Stimulated activated CD4-positive, alpha-beta T cell treated with anti-CD3 and anti-CD28 coated beads, TNF-alpha, amount 100 ng/mL, for 1 hour (primary cell): Measurements from ENCODE around the gene GRM8.
A peak's percentile ranks its signal among the peaks of the same experiment; 100 is the strongest.

ENCODE experiments used
- DNase-seq, 3 donors: peaks; one replicate each; pipeline ENCODE4 v3.0.0-alpha.2; 2020; ENCODE audit warnings: low read depth in 3 of 3, low spot score in 1 of 3

Gene GRM8

GRCh38 chr7:127252778-127253280 lies at the start of gene GRM8:
Gene GRM8, minus strand, starts transcription at chr7:127252941.
- no peak for DNase-seq

DNA sequence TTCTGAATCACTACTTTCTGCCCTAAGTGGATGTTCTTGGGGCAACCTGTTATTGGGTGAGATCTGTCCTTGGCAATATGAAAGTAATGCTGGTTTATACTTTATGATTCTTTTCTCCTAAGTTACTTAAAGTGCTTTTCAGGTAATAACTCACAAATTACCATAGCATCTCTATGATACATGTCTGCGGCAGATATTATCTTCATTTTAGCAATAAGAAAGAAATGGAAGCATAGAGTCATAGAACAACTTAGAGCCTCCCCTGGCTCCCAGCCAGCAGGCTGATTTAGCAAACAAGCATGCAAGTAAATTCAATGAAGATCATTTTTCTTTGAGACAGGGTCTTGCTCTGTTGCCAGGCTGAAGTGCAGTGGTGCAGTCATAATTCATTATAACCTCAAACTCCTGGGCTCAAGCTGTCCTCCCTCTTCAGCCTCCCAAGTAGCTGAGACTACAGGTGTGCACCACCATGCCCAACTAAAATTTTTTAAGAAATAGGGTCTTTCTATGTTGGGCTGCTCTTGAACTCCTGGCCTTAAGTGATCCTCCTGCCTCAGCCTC lies 38.1 kb upstream of the GRM8 start:
- DNase-seq = no peak

- no peak for DNase-seq
Measured at GRCh38 chr7:127290116-127290655, 37.4 kb upstream of the GRM8 start.

DNA sequence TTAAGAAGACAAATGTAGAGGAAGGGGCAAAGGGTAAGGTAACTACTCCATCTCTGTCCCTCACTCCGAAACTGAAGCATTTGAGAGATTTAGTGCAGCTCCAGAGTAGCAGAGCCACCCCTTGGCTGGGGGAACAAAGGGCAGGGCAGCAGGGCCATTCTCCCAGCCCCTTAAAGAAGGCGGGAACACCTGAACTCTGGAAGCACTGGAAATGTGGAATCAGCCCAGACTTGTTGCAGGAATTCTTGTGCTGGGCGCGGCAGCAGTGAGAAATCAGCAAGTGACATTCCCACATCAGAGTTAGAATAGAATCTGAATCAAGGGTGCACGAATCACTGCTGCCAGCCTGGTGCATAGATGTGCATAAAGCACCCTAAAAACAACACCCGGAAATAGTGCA lies 34.4 kb upstream of the GRM8 start:
- DNase-seq = no peak

GRCh38 chr7:127270093-127270492 lies 17.4 kb upstream of the GRM8 start:
- no peak for DNase-seq

- DNase-seq = no peak
Measured at GRCh38 chr7:127266047-127266446, 13.3 kb upstream of the GRM8 start.

GRCh38 chr7:127264219-127264618 lies 11.5 kb upstream of the GRM8 start:
- DNase-seq = no peak

DNA sequence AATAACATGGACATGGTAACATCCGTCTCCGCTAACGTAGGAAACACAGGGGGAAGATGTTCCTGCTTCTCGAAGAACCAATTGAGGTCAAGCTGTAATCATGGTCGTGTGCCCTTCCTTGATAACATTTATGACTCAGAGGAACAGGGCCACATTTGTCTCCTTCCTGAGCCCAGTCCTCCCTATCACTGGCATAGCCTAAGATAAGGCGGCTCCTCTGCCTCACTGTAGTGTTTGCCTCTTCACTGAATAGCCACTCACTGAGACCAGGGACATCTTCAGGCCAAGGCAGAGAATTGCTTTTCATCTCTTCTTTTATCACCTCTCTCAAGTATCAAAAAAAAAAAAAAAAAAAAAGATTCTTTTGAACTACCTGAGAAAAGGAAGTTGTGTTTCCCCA lies 5.4 kb upstream of the GRM8 start:
- DNase-seq = no peak

GRCh38 chr7:127257086-127257485 lies 4.3 kb upstream of the GRM8 start:
- DNase-seq = no peak

GRCh38 chr7:127256041-127256725 lies 3.4 kb upstream of the GRM8 start:
- no peak for DNase-seq

- no peak for DNase-seq
Measured at GRCh38 chr7:127254163-127254684, 1.5 kb upstream of the GRM8 start.

GRCh38 chr7:127253281-127254162 lies 781 bp upstream of the GRM8 start:
- DNase-seq = peak in 2 of 3 donors; percentile 29 to 52

GRCh38 chr7:127252377-127252713 lies 396 bp downstream of the GRM8 start:
- no peak for DNase-seq

DNA sequence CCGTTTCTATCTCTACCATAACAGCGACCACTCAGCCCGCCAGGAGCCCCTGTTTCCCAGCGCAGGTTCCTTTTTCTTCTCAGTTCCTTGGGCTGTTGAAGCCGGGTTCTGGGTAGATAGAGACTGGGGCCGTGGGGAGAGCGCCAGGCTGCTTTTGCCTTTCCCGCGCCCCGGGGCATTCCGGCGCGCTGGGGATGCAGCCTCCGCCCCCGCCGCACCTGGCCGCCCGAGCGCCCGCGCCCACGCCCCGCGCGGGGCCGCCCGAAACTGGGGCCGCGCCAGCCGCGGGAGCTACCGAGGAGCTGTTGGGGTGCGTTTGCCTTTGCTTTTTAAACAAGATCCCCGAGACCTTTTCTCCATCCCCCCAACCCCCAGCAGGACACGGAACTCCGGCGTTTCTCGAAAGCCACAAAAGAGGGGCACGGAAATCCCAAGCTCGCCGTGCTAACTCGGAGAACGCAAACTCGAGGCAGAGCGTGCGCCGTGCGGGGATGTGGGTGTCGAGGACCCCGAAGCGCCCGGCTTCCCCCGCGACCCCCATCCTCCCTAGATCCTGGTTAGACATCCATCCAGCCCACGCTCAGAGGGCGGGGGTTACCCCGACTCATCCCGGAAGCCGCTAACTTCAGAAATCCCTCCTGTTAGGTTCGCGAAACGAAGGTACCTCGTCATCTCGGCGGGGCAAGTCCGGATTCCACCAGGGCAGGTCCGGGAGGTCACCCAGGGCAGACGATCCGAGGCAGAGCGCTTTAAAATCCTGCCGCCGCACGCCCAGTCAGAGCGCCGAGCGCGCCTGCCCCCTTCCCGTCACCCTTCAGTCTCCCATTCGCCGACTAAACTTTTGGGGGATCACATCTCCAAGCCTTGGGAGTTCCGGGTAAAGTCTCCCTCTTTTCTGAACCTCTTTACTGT lies 1.0 kb downstream of the GRM8 start:
- DNase-seq = no peak

- DNase-seq = no peak
Measured at GRCh38 chr7:127251036-127251464, 1.7 kb downstream of the GRM8 start.

GRCh38 chr7:127250312-127251035 lies 2.3 kb downstream of the GRM8 start:
- DNase-seq = no peak

- DNase-seq = no peak
Measured at GRCh38 chr7:127245607-127246006, 7.1 kb downstream of the GRM8 start.

GRCh38 chr7:127245002-127245401 lies 7.7 kb downstream of the GRM8 start:
- no peak for DNase-seq

- DNase-seq = no peak
Measured at GRCh38 chr7:127239814-127240213, 12.9 kb downstream of the GRM8 start.

GRCh38 chr7:127233630-127234029 lies 19.1 kb downstream of the GRM8 start:
- no peak for DNase-seq
